ENCODE measurements around the gene DIP2B. TPM values are rescaled to one million over a fixed set of nuclear protein-coding genes. Genes with fewer than 3 reads are reported as not detected.

DIP2B gene
- total RNA-seq, 1 experiment from 2014 or later = 30.2 TPM

- in situ Hi-C loops (cut with HindIII; ENCODE audit: low pct_unique_long_range_greater_than_20kb, low sequenced_read_pairs) = no loop called here
- Histone ChIP-seq H3K27ac (ENCODE audit: low read length) (no peak overlapping the region), H3K27me3 (ENCODE audit: control insufficient read depth, insufficient read depth, low read length) (no peaks in the 10 kb centered on the region), H3K4me3 (ENCODE audit: low read depth in 2 of 2, low read length in 2 of 2) (no peak overlapping the region), H3K4me1 (ENCODE audit: control insufficient read depth, insufficient read depth, low read length) (no peaks in the 10 kb centered on the region), H3K36me3 (ENCODE audit: control insufficient read depth, insufficient read depth, low read length) (peaks cover 15% of the 10 kb centered on the region), H3K9me3 (ENCODE audit: control insufficient read depth, insufficient read depth, low read depth, low read length) (no peaks in the 10 kb centered on the region)
- DNase-seq (ENCODE audit: low read depth, low spot score) (no peak), ATAC-seq (no peak)
- BruUV-seq (replicated peaks) = no TSS peak
- ChIA-PET POLR2A (no interaction called here), CTCF (no interaction called here)
- intact Hi-C loops (cut with micrococcal nuclease; ENCODE audit: unreplicated experiment) = no loop called here
- TF ChIP-seq CTCF (IDR thresholded peaks at IDR 0.05) (no peak), POLR2AphosphoS5 (IDR thresholded peaks at IDR 0.05; ENCODE audit: low read depth, low read length) (no peak), REST (IDR thresholded peaks at IDR 0.05; ENCODE audit: insufficient read depth in 1 of 2, low read depth in 2 of 2, low read length in 1 of 2) (no peak), TCF7L2 (IDR thresholded peaks at IDR 0.05; ENCODE audit: low read depth, low read length) (no peak), SIN3A (IDR thresholded peaks at IDR 0.05; ENCODE audit: borderline replicate concordance, insufficient read depth, low read depth, low read length) (no peak)
These were observed 202.6 kb downstream of the DIP2B start for GRCh38 chr12:50707396-50707795.

GRCh38 chr12:50708631-50709030 lies 203.8 kb downstream of the DIP2B start:
- ATAC-seq (no peak), DNase-seq (ENCODE audit: low read depth, low spot score) (no peak)
- no TSS peak for BruUV-seq (replicated peaks)
- in situ Hi-C loops (cut with HindIII; ENCODE audit: low pct_unique_long_range_greater_than_20kb, low sequenced_read_pairs) (no loop called here), intact Hi-C loops (cut with micrococcal nuclease; ENCODE audit: unreplicated experiment) (no loop called here)
- Histone ChIP-seq H3K4me3 (ENCODE audit: low read depth in 2 of 2, low read length in 2 of 2) (no peak overlapping the region), H3K9me3 (ENCODE audit: control insufficient read depth, insufficient read depth, low read depth, low read length) (no peaks in the 10 kb centered on the region), H3K4me1 (ENCODE audit: control insufficient read depth, insufficient read depth, low read length) (no peaks in the 10 kb centered on the region), H3K27me3 (ENCODE audit: control insufficient read depth, insufficient read depth, low read length) (no peaks in the 10 kb centered on the region), H3K27ac (ENCODE audit: low read length) (no peak overlapping the region), H3K36me3 (ENCODE audit: control insufficient read depth, insufficient read depth, low read length) (peaks cover 15% of the 10 kb centered on the region)
- ChIA-PET CTCF (no interaction called here), POLR2A (no interaction called here)
- TF ChIP-seq TCF7L2 (IDR thresholded peaks at IDR 0.05; ENCODE audit: low read depth, low read length) (no peak), POLR2AphosphoS5 (IDR thresholded peaks at IDR 0.05; ENCODE audit: low read depth, low read length) (no peak), SIN3A (IDR thresholded peaks at IDR 0.05; ENCODE audit: borderline replicate concordance, insufficient read depth, low read depth, low read length) (no peak), REST (IDR thresholded peaks at IDR 0.05; ENCODE audit: insufficient read depth in 1 of 2, low read depth in 2 of 2, low read length in 1 of 2) (no peak), CTCF (IDR thresholded peaks at IDR 0.05) (no peak)

Measured in Panc1 (cell line).